ENCODE measurements around the gene FAM171A1. TPM values are rescaled to one million over a fixed set of nuclear protein-coding genes. Genes with fewer than 3 reads are reported as not detected.

Gene FAM171A1
- total and polyA plus RNA-seq, 5 experiments from 2014 or later = 6.1 to 16.0 (median 12.9) TPM

- POLR2A ChIA-PET = no interaction called here
- peaks cover 2 to 21% (median 16%) of the 10 kb centered on the region in 4 donors for H3K4me1 Mint-ChIP-seq
- H3K4me3 Mint-ChIP-seq = no peak overlapping the region
- DNase-seq (no peak), ATAC-seq (no peak)
- H3K27me3 Mint-ChIP-seq = no peaks in the 10 kb centered on the region
- H3K9me3 Mint-ChIP-seq = no peaks in the 10 kb centered on the region
- H3K27ac Mint-ChIP-seq = no peak overlapping the region
- H3K36me3 Mint-ChIP-seq = no peaks in the 10 kb centered on the region
Measured at GRCh38 chr10:15258255-15258654, 112.8 kb downstream of the FAM171A1 start.

DNA sequence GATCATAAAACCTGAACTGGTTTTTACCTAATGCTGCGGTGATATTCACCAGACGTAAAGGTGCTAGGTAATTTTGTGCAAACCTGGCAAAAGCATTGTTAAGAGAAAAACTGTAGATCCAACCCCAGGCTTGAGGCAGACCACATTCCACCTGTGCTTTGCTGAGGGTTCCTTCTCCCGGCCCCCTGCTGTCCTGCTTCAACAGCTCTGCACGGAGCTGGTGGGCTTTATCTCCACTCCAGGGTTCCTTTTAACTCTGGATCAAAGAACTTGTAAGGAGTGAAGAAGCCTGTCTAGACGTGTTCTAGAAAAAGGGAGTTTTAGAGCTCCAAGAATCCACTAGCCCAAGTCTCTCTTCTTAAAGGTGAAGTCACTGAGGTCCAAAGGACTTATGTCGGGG lies 115.1 kb downstream of the FAM171A1 start:
- POLR2A ChIA-PET = no interaction called here
- peaks cover 0 to 2% (median 0%) of the 10 kb centered on the region in 9 donors for H3K9me3 Mint-ChIP-seq
- no peaks in the 10 kb centered on the region for H3K27me3 Mint-ChIP-seq
- DNase-seq = no peak
- peaks cover 6 to 42% (median 38%) of the 10 kb centered on the region in 4 donors for H3K4me1 Mint-ChIP-seq
- H3K4me3 Mint-ChIP-seq = peak overlapping the region in 5 of 10 donors; percentile 11 to 93 (median 73)
- ATAC-seq = no peak
- H3K27ac Mint-ChIP-seq = peak overlapping the region in 1 of 10 donors; percentile 88
- peaks cover 0 to 6% (median 0%) of the 10 kb centered on the region in 3 donors for H3K36me3 Mint-ChIP-seq

- peaks cover 8 to 51% (median 46%) of the 10 kb centered on the region in 4 donors for H3K4me1 Mint-ChIP-seq
- H3K27me3 Mint-ChIP-seq = no peaks in the 10 kb centered on the region
- H3K9me3 Mint-ChIP-seq = peaks cover 0 to 2% (median 0%) of the 10 kb centered on the region in 9 donors
- peaks cover 0 to 12% (median 2%) of the 10 kb centered on the region in 3 donors for H3K36me3 Mint-ChIP-seq
- H3K27ac Mint-ChIP-seq = peak overlapping the region; percentile 78 to 97 (median 94)
- H3K4me3 Mint-ChIP-seq = peak overlapping the region; percentile 86 to 98 (median 92)
- POLR2A ChIA-PET = interaction anchor here (0.7 to 1.1 kb wide), 4 partner anchors 10 to 471 kb away, joined by 3 to 6 read pairs (median 3); partner anchors contain the start of gene NMT2
- peak; percentile 63 to 70 for ATAC-seq
- peak in 5 of 10 donors; percentile 5 to 40 (median 18) for DNase-seq
Measured at GRCh38 chr10:15254808-15255648, 116.1 kb downstream of the FAM171A1 start.

- peak; percentile 69 to 72 for ATAC-seq
- Mint-ChIP-seq H3K4me1 (peaks cover 9 to 52% (median 49%) of the 10 kb centered on the region in 4 donors), H3K27me3 (no peaks in the 10 kb centered on the region), H3K27ac (peak overlapping the region; percentile 78 to 97 (median 94)), H3K9me3 (peaks cover 0 to 2% (median 0%) of the 10 kb centered on the region in 9 donors), H3K4me3 (peak overlapping the region; percentile 86 to 98 (median 92)), H3K36me3 (peaks cover 0 to 14% (median 6%) of the 10 kb centered on the region in 3 donors)
- peak in 2 of 10 donors; percentile 14 to 29 for DNase-seq
- POLR2A ChIA-PET = interaction anchor here (1.0 to 1.1 kb wide), 3 partner anchors 11 to 85 kb away, joined by 3 to 6 read pairs (median 3); partner anchors contain the start of gene NMT2
Measured at GRCh38 chr10:15253951-15254807, 116.9 kb downstream of the FAM171A1 start.

- ATAC-seq = no peak
- Mint-ChIP-seq H3K36me3 (peaks cover 0 to 25% (median 19%) of the 10 kb centered on the region in 3 donors), H3K4me3 (peak overlapping the region in 5 of 10 donors; percentile 1 to 95 (median 93)), H3K27ac (peak overlapping the region in 1 of 10 donors; percentile 70), H3K27me3 (no peaks in the 10 kb centered on the region), H3K9me3 (peaks cover 0 to 2% (median 0%) of the 10 kb centered on the region in 9 donors), H3K4me1 (peaks cover 9 to 52% (median 49%) of the 10 kb centered on the region in 4 donors)
- POLR2A ChIA-PET = no interaction called here
- DNase-seq = no peak
Measured at GRCh38 chr10:15252396-15252795, 118.7 kb downstream of the FAM171A1 start.

DNA sequence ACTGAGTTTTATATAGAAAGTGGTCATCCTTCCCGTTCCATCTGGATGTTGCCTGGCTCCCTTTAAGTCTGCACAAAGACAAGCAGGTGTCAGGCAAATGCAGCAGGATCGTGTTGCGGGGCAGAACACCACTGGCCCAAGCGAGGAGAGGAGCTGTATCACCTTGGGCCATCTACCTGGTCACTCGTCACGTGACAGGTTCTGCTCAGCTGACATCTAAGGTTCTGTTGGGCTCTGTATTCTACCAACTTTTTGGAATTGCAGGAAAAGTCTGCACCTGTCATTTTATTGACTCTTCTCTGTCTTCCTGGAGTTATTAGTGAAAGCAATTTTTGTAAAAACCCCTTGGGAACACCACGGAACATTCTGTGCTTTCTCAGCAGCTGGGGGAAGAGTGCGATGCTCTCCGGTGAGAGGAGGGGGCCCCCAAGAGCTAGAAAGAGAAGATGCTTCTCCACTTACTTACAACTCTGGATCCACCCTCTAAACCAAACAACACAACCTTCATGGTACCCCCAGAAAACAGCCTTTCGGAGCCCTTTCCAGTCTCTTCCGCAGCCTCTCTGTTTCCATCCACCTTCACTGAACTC lies 119.2 kb downstream of the FAM171A1 start:
- DNase-seq (no peak), ATAC-seq (no peak)
- Mint-ChIP-seq H3K9me3 (peaks cover 0 to 2% (median 0%) of the 10 kb centered on the region in 9 donors), H3K27ac (peak overlapping the region in 3 of 10 donors; percentile 32 to 70 (median 60)), H3K4me1 (peaks cover 9 to 52% (median 49%) of the 10 kb centered on the region in 4 donors), H3K27me3 (no peaks in the 10 kb centered on the region), H3K36me3 (peaks cover 0 to 30% (median 22%) of the 10 kb centered on the region in 3 donors), H3K4me3 (peak overlapping the region in 5 of 10 donors; percentile 1 to 52 (median 41))
- POLR2A ChIA-PET = no interaction called here

DNA sequence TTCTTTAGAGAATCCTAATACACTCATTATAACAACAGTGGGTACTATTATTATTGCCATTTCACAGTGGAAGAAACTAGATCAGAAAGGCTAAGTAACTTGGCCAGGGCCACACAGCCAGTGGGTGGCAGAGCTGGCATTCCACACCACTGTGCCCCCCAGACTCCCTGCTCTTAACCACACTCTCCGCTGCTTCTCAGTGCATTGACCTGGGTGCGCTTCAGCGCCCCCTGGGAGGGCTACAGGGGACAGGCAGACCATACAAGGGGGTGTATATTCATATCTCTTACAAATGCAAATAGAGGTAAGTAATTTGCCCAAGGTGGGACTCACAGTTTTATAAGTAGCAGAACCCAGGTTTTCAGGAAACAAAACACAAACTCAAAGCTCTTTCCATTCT lies 125.6 kb downstream of the FAM171A1 start:
- POLR2A ChIA-PET = no interaction called here
- Mint-ChIP-seq H3K4me1 (peaks cover 9 to 19% (median 15%) of the 10 kb centered on the region in 4 donors), H3K27ac (peak overlapping the region in 3 of 10 donors; percentile 16 to 84 (median 63)), H3K36me3 (peaks cover 0 to 46% (median 37%) of the 10 kb centered on the region in 3 donors), H3K4me3 (no peak overlapping the region), H3K27me3 (no peaks in the 10 kb centered on the region), H3K9me3 (no peaks in the 10 kb centered on the region)
- peak; percentile 88 to 90 for ATAC-seq
- DNase-seq = peak in 9 of 10 donors; percentile 11 to 72 (median 31)

DNA sequence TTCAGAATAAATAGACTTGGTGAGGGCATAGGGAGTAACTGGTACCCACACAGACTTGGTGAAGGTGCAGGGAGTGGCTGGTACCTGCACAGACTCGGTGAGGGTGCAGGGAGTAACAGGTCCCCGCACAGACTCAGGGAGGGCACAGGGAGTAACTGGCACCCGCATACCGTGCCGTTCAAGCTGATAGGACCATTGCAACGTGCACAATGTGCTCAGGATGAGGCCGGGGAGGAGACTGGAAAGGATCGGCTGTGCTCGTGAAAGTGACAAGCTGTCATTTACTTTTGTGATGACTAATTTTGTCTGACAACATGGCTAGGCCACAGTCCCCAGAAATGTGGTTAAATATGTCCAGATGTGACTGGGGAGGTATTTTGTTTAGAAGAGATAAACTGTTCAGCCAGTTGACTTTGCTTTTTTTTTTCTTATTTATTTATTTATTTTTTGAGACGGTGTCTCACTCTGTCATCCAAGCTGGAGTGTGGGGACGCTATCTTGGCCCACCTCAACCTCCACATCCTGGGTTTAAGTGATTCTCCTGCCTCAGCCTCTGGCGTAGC lies 126.4 kb downstream of the FAM171A1 start:
- ATAC-seq (no peak), DNase-seq (no peak)
- Mint-ChIP-seq H3K27me3 (no peaks in the 10 kb centered on the region), H3K4me1 (peaks cover 4 to 13% (median 10%) of the 10 kb centered on the region in 4 donors), H3K4me3 (no peak overlapping the region), H3K36me3 (peaks cover 0 to 45% (median 33%) of the 10 kb centered on the region in 3 donors), H3K9me3 (no peaks in the 10 kb centered on the region), H3K27ac (peak overlapping the region in 3 of 10 donors; percentile 15 to 72 (median 66))
- POLR2A ChIA-PET = no interaction called here

- no peak for ATAC-seq
- H3K9me3 Mint-ChIP-seq = no peaks in the 10 kb centered on the region
- H3K27me3 Mint-ChIP-seq = no peaks in the 10 kb centered on the region
- H3K4me3 Mint-ChIP-seq = no peak overlapping the region
- POLR2A ChIA-PET = no interaction called here
- peaks cover 9 to 24% (median 17%) of the 10 kb centered on the region in 4 donors for H3K4me1 Mint-ChIP-seq
- H3K27ac Mint-ChIP-seq = peak overlapping the region in 1 of 10 donors; percentile 15
- H3K36me3 Mint-ChIP-seq = peaks cover 0 to 30% (median 21%) of the 10 kb centered on the region in 3 donors
- no peak for DNase-seq
Measured at GRCh38 chr10:15242261-15242840, 128.7 kb downstream of the FAM171A1 start.

DNA sequence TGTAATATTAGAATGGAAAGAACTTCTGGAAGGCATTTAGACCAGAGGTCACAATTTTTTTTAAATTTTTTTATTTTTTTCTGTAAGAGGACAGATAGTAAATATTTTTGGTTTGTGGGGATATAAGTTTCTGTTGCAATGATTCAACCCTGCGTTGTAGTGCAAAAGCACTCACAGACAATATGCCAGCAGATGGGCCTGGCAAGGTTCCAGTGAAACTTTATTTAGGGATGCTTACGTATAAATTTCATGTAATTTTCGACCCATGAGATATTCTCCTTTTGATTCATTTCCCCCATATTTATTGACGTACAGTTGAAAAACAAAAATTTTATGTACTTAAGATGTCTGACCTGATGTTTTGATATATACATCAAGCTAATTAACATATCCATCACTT lies 129.8 kb downstream of the FAM171A1 start:
- Mint-ChIP-seq H3K36me3 (peaks cover 0 to 21% (median 13%) of the 10 kb centered on the region in 3 donors), H3K4me3 (no peak overlapping the region), H3K4me1 (peaks cover 9 to 24% (median 16%) of the 10 kb centered on the region in 4 donors), H3K9me3 (no peaks in the 10 kb centered on the region), H3K27me3 (no peaks in the 10 kb centered on the region), H3K27ac (no peak overlapping the region)
- DNase-seq (no peak), ATAC-seq (no peak)
- POLR2A ChIA-PET = interaction anchor here (0.5 kb wide), 1 partner anchor 105 kb away, joined by 3 read pairs; no protein-coding TSS in a partner anchor

GRCh38 chr10:15238555-15239335 lies 132.3 kb downstream of the FAM171A1 start:
- Mint-ChIP-seq H3K4me1 (peaks cover 2 to 13% (median 8%) of the 10 kb centered on the region in 4 donors), H3K9me3 (no peaks in the 10 kb centered on the region), H3K36me3 (peaks cover 0 to 17% (median 13%) of the 10 kb centered on the region in 3 donors), H3K27ac (peak overlapping the region in 7 of 10 donors; percentile 10 to 91 (median 50)), H3K27me3 (no peaks in the 10 kb centered on the region), H3K4me3 (peak overlapping the region in 1 of 10 donors; percentile 35)
- POLR2A ChIA-PET = no interaction called here
- ATAC-seq (peak; percentile 77 to 95), DNase-seq (peak in 3 of 10 donors; percentile 21 to 60 (median 35))

Data from naive thymus-derived CD8-positive, alpha-beta T cell (primary cell).